Uterus (tissue), 2 donors: ENCODE results near the gene IBTK.

Source experiments
- CTCF ChIP-seq, 4 experiments: fragments of 200-600 bp in 2 of 4; fragments of 450-650 bp in 2 of 4; sonication (generic) in 2 of 4; IDR thresholded peaks; one replicate each; pipeline ENCODE4 v1.5.1; 2016 to 2019; ENCODE audit warnings: antibody characterized with exemption in 4 of 4, mild to moderate bottlenecking in 2 of 4, moderate library complexity in 1 of 4
- POLR2A ChIP-seq, 2 donors: fragments of 450-650 bp; IDR thresholded peaks; one replicate each; pipeline ENCODE4 v1.6.1; 2016; ENCODE audit warnings: antibody characterized with exemption in 2 of 2, mild to moderate bottlenecking in 1 of 2, moderate library complexity in 1 of 2

- TF ChIP-seq POLR2A (IDR thresholded peaks at IDR 0.05) (no peak), CTCF (IDR thresholded peaks at IDR 0.05) (no peak)
Measured at GRCh38 chr6:82196161-82196560, 51.4 kb downstream of the IBTK start.
